NCI-H510A treated with DMSO at 0.1 percent for 48 hours (cell line): ENCODE results near the gene OR1F1.

ENCODE experiments used
- DNase-seq: peaks from one replicate; lab custom pipeline; 2025; lab: John Stamatoyannopoulos, UW

The OR1F1 gene

GRCh38 chr16:3249020-3249419 is 61.0 kb downstream of the OR1F1 start:
- DNase-seq, result no peak

- DNase-seq, result no peak
Measured at GRCh38 chr16:3249451-3249850, 61.4 kb downstream of the OR1F1 start.

DNA sequence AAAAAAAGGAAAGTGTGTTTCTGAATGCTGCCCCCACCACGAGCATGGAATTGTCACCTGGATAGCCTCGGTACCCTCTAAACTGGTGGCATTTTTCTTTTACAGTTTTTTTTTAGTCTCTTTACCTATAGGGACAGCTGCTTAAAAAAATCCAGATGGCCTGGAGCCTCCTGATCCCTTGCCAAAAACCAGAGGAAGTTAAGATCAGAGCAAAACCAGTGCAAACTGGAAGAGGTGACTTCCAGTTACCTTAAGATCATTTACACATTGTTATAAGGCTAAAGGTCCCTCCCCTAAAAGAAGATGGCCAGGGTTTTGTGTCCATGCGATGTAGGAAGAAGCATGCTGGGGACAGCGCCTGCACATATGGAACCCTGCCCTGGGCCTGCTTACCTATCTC is 65.0 kb downstream of the OR1F1 start:
- no peak for DNase-seq

GRCh38 chr16:3254309-3254708 is 66.3 kb downstream of the OR1F1 start:
- DNase-seq, result no peak
